GM12873 (cell line): ENCODE data around the gene VWA8.

Experiments
- CTCF ChIP-seq: IDR thresholded peaks from 2 replicates; pipeline ENCODE4 v1.5.1; 2012; ENCODE audit warnings: low read depth, mild to moderate bottlenecking, moderate library complexity, low read length, control low read depth; ENCODE audit not compliant: insufficient read depth; ENCODE audit errors: missing control alignments

The VWA8 gene

GRCh38 chr13:41533266-41534052, 427.4 kb downstream of the VWA8 start:
- TF ChIP-seq CTCF = no peak

- no peak for TF ChIP-seq CTCF
Measured at GRCh38 chr13:41528021-41528420, 432.9 kb downstream of the VWA8 start.

GRCh38 chr13:41520660-41521630, 440.0 kb downstream of the VWA8 start:
- no peak for TF ChIP-seq CTCF

- TF ChIP-seq CTCF = no peak
Measured at GRCh38 chr13:41520016-41520659, 440.8 kb downstream of the VWA8 start.
